GM19372 (cell line): ENCODE measurements around the gene ZNF573.

Experiments
- ATAC-seq: cut with Tn5 transposase; IDR thresholded peaks from one replicate; pipeline ENCODE4 v1.9.1; 2021; ENCODE audit warnings: mild to moderate bottlenecking, low read depth, moderate library complexity; ENCODE audit not compliant: unreplicated experiment

ZNF573 gene

GRCh38 chr19:37698216-37698615, 81.2 kb downstream of the ZNF573 start:
- ATAC-seq, result no peak

- ATAC-seq, result no peak
These were observed 84.1 kb downstream of the ZNF573 start for GRCh38 chr19:37695144-37695899.

- ATAC-seq, result no peak
These were observed 86.3 kb downstream of the ZNF573 start for GRCh38 chr19:37692956-37693620.

GRCh38 chr19:37691881-37692504, 87.4 kb downstream of the ZNF573 start:
- no peak for ATAC-seq
